Activated B cell treated with CpG ODN at 0.5 μM for 24 hours (primary cell): ENCODE data around the gene UBL7. TPM values are rescaled to one million over a fixed set of nuclear protein-coding genes. Genes with fewer than 3 reads are reported as not detected.
"Not testable (repeated sequence)": the region's sequence is repeated elsewhere in the genome, so short reads cannot be mapped to it uniquely, and the experiment has no call there.

Source experiments
- ATAC-seq: fragments of 200-7000 bp; cut with Tn5 transposase; one replicate; pipeline ENCODE4 v1.10.0; 2021; ENCODE audit warnings: low read depth, mild to moderate bottlenecking, moderate library complexity
- CTCF ChIA-PET: fragments of 350-600 bp; sonication (Branson Sonifier 250); formaldehyde crosslinking; loops from one replicate; lab custom pipeline; 2021; ENCODE audit warnings: antibody characterized with exemption; lab: Charles Lee
- POLR2A ChIA-PET: fragments of 350-600 bp; sonication (Branson Sonifier 250); formaldehyde crosslinking; loops from one replicate; lab custom pipeline; 2021; ENCODE audit warnings: antibody characterized with exemption; lab: Charles Lee
- DNase-seq: peaks from one replicate; pipeline ENCODE4 v3.0.0; 2022
- H3K27ac Mint-ChIP-seq: one replicate; pipeline ENCODE4 v1.8.0; 2020; ENCODE audit warnings: mixed read lengths
- H3K27me3 Mint-ChIP-seq: one replicate; pipeline ENCODE4 v1.8.0; 2021; ENCODE audit warnings: mixed read lengths
- H3K36me3 Mint-ChIP-seq: one replicate; pipeline ENCODE4 v1.8.0; 2021; ENCODE audit warnings: low read depth, mixed read lengths
- H3K4me1 Mint-ChIP-seq: one replicate; pipeline ENCODE4 v1.8.0; 2021; ENCODE audit warnings: mixed read lengths
- H3K4me3 Mint-ChIP-seq: one replicate; pipeline ENCODE4 v1.8.0; 2020; ENCODE audit warnings: mild to moderate bottlenecking, mixed read lengths
- H3K9me3 Mint-ChIP-seq: one replicate; pipeline ENCODE4 v1.8.0; 2020; ENCODE audit warnings: mixed read lengths
- intact Hi-C: fragments of 100-400 bp; cut with micrococcal nuclease; formaldehyde crosslinking; loops from one replicate; pipeline ENCODE4 v1.15.1; 2024
- total RNA-seq: library from RNA; stranded (reverse); gene quantifications from 2 replicates; pipeline ENCODE4 v1.2.3, GENCODE V29; 2022
- TF ChIP-seq, protein P1 (sequence below): fragments of 200-600 bp; IDR thresholded peaks from one replicate; pipeline ENCODE4 v1.8.0; 2022; ENCODE audit warnings: antibody characterized with exemption, mild to moderate bottlenecking

The UBL7 gene
- total RNA-seq, 1 donor from 2014 or later, result 48.8 TPM

DNA sequence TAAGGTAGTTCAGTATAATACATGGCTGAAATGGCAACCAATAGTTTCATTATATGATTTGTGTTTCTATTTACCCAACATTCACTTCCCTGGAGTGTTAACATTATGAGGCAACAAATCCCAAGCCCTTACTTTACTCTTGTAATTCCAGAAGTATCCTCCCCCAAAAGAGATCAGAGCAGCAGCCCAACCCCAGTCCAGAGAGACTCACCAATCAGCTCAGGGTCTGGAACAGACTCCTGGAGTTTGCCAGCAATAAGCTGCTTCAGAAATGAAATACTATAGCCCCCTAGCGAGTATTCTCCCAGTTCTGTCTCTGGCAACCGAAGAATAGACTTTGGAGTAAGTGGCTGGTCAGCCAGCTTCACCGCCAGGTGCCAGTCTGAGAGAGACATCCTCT, 2.5 kb downstream of the UBL7 start:
- TF ChIP-seq, protein P1, sequence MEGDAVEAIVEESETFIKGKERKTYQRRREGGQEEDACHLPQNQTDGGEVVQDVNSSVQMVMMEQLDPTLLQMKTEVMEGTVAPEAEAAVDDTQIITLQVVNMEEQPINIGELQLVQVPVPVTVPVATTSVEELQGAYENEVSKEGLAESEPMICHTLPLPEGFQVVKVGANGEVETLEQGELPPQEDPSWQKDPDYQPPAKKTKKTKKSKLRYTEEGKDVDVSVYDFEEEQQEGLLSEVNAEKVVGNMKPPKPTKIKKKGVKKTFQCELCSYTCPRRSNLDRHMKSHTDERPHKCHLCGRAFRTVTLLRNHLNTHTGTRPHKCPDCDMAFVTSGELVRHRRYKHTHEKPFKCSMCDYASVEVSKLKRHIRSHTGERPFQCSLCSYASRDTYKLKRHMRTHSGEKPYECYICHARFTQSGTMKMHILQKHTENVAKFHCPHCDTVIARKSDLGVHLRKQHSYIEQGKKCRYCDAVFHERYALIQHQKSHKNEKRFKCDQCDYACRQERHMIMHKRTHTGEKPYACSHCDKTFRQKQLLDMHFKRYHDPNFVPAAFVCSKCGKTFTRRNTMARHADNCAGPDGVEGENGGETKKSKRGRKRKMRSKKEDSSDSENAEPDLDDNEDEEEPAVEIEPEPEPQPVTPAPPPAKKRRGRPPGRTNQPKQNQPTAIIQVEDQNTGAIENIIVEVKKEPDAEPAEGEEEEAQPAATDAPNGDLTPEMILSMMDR, result no peak
- intact Hi-C loops, result no loop called here
- ATAC-seq (no peak), DNase-seq (no peak)
- ChIA-PET POLR2A (interaction anchor here (0.6 to 1.2 kb wide), 3 partner anchors 24 to 452 kb away, joined by 3 to 8 read pairs (median 5); no protein-coding TSS in a partner anchor), CTCF (no interaction called here)
- H3K4me3 Mint-ChIP-seq, result no peak overlapping the region
- peak overlapping the region; percentile 53 for H3K27ac Mint-ChIP-seq
- H3K36me3 Mint-ChIP-seq, result peaks cover 50% of the 10 kb centered on the region
- H3K27me3 Mint-ChIP-seq, result no peaks in the 10 kb centered on the region
- H3K4me1 Mint-ChIP-seq, result peaks cover 32% of the 10 kb centered on the region
- no peaks in the 10 kb centered on the region for H3K9me3 Mint-ChIP-seq

DNA sequence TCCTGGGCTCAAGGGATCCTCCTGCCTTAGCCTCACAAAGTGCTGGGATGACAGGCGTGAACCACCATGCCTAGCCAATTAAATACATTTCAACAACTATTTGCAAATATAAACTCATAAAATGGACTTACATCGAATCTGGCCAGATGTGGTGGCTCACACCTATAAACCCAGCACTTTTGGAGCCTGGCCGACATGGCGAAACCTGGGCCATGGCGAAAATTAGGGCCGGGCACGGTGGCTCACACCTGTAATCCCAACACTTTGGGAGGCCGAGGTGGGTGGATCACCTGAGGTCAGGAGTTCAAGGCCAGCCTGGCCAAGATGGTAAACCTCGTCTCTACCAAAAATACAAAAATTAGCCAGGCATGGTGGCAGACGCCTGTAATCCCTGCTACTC, 3.9 kb downstream of the UBL7 start:
- POLR2A ChIA-PET, result interaction anchor here (0.7 kb wide), 1 partner anchor 62 kb away, joined by 4 read pairs; no protein-coding TSS in a partner anchor
- H3K9me3 Mint-ChIP-seq, intact Hi-C loops, H3K27me3 Mint-ChIP-seq, ATAC-seq, H3K27ac Mint-ChIP-seq, H3K4me3 Mint-ChIP-seq, DNase-seq, CTCF ChIA-PET: not testable (repeated sequence)
- H3K36me3 Mint-ChIP-seq, result peaks cover 63% of the 10 kb centered on the region
- peaks cover 21% of the 10 kb centered on the region for H3K4me1 Mint-ChIP-seq

DNA sequence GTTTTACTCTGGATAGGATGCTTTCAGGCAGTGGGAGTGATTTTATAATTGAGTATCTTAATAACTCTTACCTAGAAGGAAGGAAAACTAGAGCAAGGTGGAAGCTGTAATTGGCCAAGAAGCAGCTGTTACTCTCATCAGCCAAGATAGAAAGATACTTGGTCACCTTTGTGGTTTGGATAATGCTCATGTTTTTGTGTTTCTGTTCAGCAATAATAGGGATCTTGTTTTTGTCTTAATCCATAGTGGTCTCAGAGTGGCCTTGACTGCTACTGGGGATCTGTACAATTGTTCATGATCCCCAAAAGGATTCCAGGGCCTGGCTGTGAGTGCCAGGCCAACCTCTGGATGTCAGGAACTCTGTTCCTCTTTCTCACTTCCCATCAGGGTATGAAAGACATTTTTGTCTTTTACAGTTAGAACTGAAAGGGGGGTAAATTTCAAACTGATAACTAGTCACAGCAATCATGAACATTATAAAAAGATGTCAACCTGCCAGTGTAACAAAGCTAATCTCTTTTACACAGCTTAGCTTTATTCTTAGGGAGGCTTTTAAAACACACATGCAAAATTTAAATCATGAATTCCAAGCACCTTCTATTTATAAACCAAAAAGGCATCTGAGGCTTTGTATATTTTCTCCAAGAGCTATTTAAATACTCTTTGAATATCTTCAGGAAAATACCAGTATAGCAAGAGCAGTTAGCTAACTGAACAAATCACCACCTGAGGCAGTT, 6.0 kb downstream of the UBL7 start:
- Mint-ChIP-seq H3K4me3 (no peak overlapping the region), H3K27ac (no peak overlapping the region), H3K4me1 (peaks cover 5% of the 10 kb centered on the region), H3K36me3 (peaks cover 77% of the 10 kb centered on the region), H3K9me3 (no peaks in the 10 kb centered on the region), H3K27me3 (no peaks in the 10 kb centered on the region)
- POLR2A ChIA-PET, result no interaction called here
- no peak for DNase-seq
- TF ChIP-seq, protein P1, result no peak
- ATAC-seq, result no peak
- CTCF ChIA-PET, result interaction anchor here (1.2 to 2.3 kb wide), 3 partner anchors 13 to 73 kb away, joined by 5 to 8 read pairs (median 7); no protein-coding TSS in a partner anchor
- intact Hi-C loops, result no loop called here

DNA sequence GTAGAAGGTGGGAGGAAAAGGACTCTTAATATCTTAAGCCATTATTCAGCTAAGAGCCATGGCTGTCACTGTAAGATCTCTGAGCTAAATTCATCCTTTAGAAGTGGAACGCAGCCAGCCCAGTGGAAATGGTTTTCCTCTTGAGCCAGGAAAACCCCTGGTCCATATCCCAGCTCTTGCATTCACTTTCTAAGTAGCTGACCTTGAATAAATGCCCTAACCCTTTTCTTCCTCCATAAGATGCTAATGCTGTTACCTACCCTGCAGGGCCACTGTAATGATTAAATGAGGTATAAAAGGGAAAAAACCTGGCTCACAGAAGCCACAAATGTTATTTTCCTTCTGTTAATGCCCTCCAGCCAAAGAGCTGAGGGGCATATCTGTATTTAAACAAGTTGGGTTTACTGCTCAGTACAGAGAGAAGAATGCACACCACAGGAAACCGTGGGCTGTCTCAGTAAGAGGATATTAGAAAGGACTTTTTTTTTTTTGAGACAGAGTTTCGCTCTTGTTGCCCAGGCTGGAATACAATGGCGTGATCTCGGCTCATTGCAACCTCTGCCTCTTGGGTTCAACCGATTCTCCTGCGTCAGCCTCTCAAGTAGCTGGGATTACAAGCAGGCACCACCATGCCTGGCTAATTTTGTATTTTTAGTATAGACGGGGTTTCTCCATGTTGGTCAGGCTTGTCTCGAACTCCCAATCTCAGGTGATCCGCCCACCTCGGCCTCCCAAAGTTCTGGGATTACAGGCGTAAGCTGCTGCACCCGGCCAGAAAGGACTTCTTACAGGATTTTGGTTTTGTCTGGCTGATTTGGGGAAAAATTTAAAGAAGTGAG, 6.8 kb downstream of the UBL7 start:
- Mint-ChIP-seq H3K27me3 (no peaks in the 10 kb centered on the region), H3K9me3 (no peaks in the 10 kb centered on the region), H3K27ac (no peak overlapping the region), H3K4me3 (no peak overlapping the region), H3K36me3 (peaks cover 85% of the 10 kb centered on the region), H3K4me1 (peaks cover 4% of the 10 kb centered on the region)
- DNase-seq (no peak), ATAC-seq (no peak)
- intact Hi-C loops, result no loop called here
- TF ChIP-seq, protein P1, result no peak
- ChIA-PET CTCF (interaction anchor here (1.6 to 2.3 kb wide), 3 partner anchors 14 to 78 kb away, joined by 3 to 8 read pairs (median 7); no protein-coding TSS in a partner anchor), POLR2A (interaction anchor here (0.6 kb wide), 1 partner anchor 22 kb away, joined by 6 read pairs; no protein-coding TSS in a partner anchor)

DNA sequence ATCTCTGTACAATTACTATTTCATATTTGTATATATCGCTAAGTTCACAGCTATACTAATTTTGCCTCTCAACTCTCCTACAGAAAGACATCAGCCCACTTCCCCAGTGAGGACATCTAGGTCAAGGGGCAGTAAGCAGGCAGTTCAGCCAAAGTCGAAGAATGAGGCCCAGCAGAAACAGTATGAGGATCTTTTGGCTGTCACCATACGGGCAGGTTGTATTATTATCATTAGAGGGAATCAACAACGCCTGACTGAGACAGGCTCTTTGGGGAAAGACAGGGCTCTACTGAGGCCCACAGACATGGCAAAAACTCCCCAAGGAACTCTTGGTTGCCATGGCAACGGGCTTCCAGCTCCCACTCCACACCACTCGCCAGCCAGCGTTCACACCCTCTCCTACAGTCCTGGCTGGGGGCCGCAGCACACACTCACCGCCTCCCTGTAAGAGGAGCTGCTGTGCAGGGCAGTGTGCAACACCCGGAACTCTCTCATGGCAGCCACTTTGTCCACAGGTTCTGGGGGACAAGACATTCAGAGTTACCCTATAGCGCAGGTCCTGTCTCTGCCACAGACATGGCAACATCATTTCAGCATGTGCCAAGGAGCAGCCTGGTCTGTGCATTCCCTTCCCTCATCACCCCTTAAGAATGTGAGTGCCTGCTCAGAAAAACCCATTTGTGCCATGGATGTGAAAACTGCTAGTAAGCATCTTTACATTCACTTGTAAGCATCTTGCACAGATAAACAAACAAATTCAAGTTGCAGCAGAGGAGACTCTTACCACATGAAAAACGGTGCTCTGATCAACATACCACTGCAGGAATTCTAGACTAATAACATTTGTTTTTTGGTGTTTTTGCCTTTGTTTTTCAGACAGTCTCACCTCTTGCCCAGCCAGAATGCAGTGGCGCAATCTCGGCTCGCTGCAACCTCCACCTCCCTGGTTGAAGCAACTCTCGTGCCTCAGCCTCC, 8.8 kb downstream of the UBL7 start:
- TF ChIP-seq, protein P1, result no peak
- ChIA-PET CTCF (interaction anchor here (1.1 kb wide), 1 partner anchor 12 kb away, joined by 3 read pairs; no protein-coding TSS in a partner anchor), POLR2A (interaction anchor here (0.7 kb wide), 1 partner anchor 162 kb away, joined by 3 read pairs; no protein-coding TSS in a partner anchor)
- Mint-ChIP-seq H3K9me3 (no peaks in the 10 kb centered on the region), H3K27ac (no peak overlapping the region), H3K4me3 (no peak overlapping the region), H3K36me3 (peaks cover 90% of the 10 kb centered on the region), H3K27me3 (no peaks in the 10 kb centered on the region), H3K4me1 (no peaks in the 10 kb centered on the region)
- DNase-seq (no peak), ATAC-seq (no peak)
- intact Hi-C loops, result no loop called here
